ENCODE results near the gene SLC27A1.

SLC27A1 gene

GRCh38 chr19:17469092-17469480 is 1.2 kb upstream of the SLC27A1 start:
- H3K27ac ChIP-seq (ENCODE audit: low read length) = no peak overlapping the region
- H3K9me2 ChIP-seq (replicated peaks; ENCODE audit: insufficient read depth, low read length) = no peaks in the 10 kb centered on the region
- no peaks in the 10 kb centered on the region for H3K36me3 ChIP-seq (replicated peaks; ENCODE audit: insufficient read depth, low read length)
- peak overlapping the region; percentile 52; the same call in 1 of the 2 replicates for H2AFZ ChIP-seq (ENCODE audit: low read length)
- 0 out of 2 replicates have a peak, but pooled peaks cover 4% of the 10 kb centered on the region for H3K4me1 ChIP-seq (ENCODE audit: low read length)
- H3K27me3 ChIP-seq (replicated peaks; ENCODE audit: insufficient read depth, low read length) = peaks cover 40% of the 10 kb centered on the region
- peak overlapping the region; percentile 57 for H3K4me3 ChIP-seq (ENCODE audit: low read length)
- H4K20me1 ChIP-seq (ENCODE audit: insufficient read depth, low read length) = no peaks in the 10 kb centered on the region
- H3F3A ChIP-seq (ENCODE audit: insufficient read depth, low read length) = no peaks in the 10 kb centered on the region
- no peak for DNase-seq
- TF ChIP-seq EZH2phosphoT487 (IDR thresholded peaks at IDR 0.05; ENCODE audit: low read length) (no peak), EZH2 (optimal IDR thresholded peaks at IDR 0.05; ENCODE audit: low read depth, low read length) (no peak), CTCF (IDR thresholded peaks at IDR 0.05; ENCODE audit: low read length) (no peak)
- no peaks in the 10 kb centered on the region for H3K79me2 ChIP-seq (ENCODE audit: low read length)
- H3K9me3 ChIP-seq (replicated peaks; ENCODE audit: insufficient read depth, low read length) = no peaks in the 10 kb centered on the region
- no peak overlapping the region; the same call in 1 of the 2 replicates for H3K9ac ChIP-seq (ENCODE audit: low read length)
- peak overlapping the region; percentile 58 for H3K4me2 ChIP-seq (ENCODE audit: low read depth, low read length)

- no peak overlapping the region; the same call in 1 of the 2 replicates for H3K9ac ChIP-seq (ENCODE audit: low read length)
- H3K27ac ChIP-seq (ENCODE audit: low read length) = no peak overlapping the region
- peak; percentile 83 for DNase-seq
- H3K9me3 ChIP-seq (replicated peaks; ENCODE audit: insufficient read depth, low read length) = no peaks in the 10 kb centered on the region
- H3K79me2 ChIP-seq (ENCODE audit: low read length) = no peaks in the 10 kb centered on the region
- H3K4me2 ChIP-seq (ENCODE audit: low read depth, low read length) = peak overlapping the region; percentile 58
- H3K27me3 ChIP-seq (replicated peaks; ENCODE audit: insufficient read depth, low read length) = peaks cover 35% of the 10 kb centered on the region
- H3K4me1 ChIP-seq (ENCODE audit: low read length) = 0 out of 2 replicates have a peak, but pooled peaks cover 4% of the 10 kb centered on the region
- H3F3A ChIP-seq (ENCODE audit: insufficient read depth, low read length) = no peaks in the 10 kb centered on the region
- no peak for TF ChIP-seq CTCF (IDR thresholded peaks at IDR 0.05; ENCODE audit: low read length)
- no peak for TF ChIP-seq EZH2 (optimal IDR thresholded peaks at IDR 0.05; ENCODE audit: low read depth, low read length)
- no peak for TF ChIP-seq EZH2phosphoT487 (IDR thresholded peaks at IDR 0.05; ENCODE audit: low read length)
- H3K4me3 ChIP-seq (ENCODE audit: low read length) = peak overlapping the region; percentile 57
- no peaks in the 10 kb centered on the region for H3K9me2 ChIP-seq (replicated peaks; ENCODE audit: insufficient read depth, low read length)
- H4K20me1 ChIP-seq (ENCODE audit: insufficient read depth, low read length) = no peaks in the 10 kb centered on the region
- peak overlapping the region; percentile 52 for H2AFZ ChIP-seq (ENCODE audit: low read length)
- H3K36me3 ChIP-seq (replicated peaks; ENCODE audit: insufficient read depth, low read length) = no peaks in the 10 kb centered on the region
Measured at GRCh38 chr19:17469481-17470067, 750 bp upstream of the SLC27A1 start.

GRCh38 chr19:17471410-17472125 is 1.2 kb downstream of the SLC27A1 start:
- no peak overlapping the region for H3K4me3 ChIP-seq (ENCODE audit: low read length)
- TF ChIP-seq EZH2 (optimal IDR thresholded peaks at IDR 0.05; ENCODE audit: low read depth, low read length) (no peak), EZH2phosphoT487 (IDR thresholded peaks at IDR 0.05; ENCODE audit: low read length) (no peak), CTCF (IDR thresholded peaks at IDR 0.05; ENCODE audit: low read length) (no peak)

More at GRCh38 chr19:17471410-17472125, 1.2 kb downstream of the SLC27A1 start:
- no peaks in the 10 kb centered on the region for H3K9me2 ChIP-seq (replicated peaks; ENCODE audit: insufficient read depth, low read length)
- peaks cover 27% of the 10 kb centered on the region for H3K27me3 ChIP-seq (replicated peaks; ENCODE audit: insufficient read depth, low read length)
- no peaks in the 10 kb centered on the region for H3K36me3 ChIP-seq (replicated peaks; ENCODE audit: insufficient read depth, low read length)
- no peaks in the 10 kb centered on the region for H4K20me1 ChIP-seq (ENCODE audit: insufficient read depth, low read length)
- H3K9me3 ChIP-seq (replicated peaks; ENCODE audit: insufficient read depth, low read length) = no peaks in the 10 kb centered on the region
- H3K79me2 ChIP-seq (ENCODE audit: low read length) = no peaks in the 10 kb centered on the region
- H3F3A ChIP-seq (ENCODE audit: insufficient read depth, low read length) = no peaks in the 10 kb centered on the region
- 0 out of 2 replicates have a peak, but pooled peaks cover 4% of the 10 kb centered on the region for H3K4me1 ChIP-seq (ENCODE audit: low read length)
- no peak overlapping the region for H3K4me2 ChIP-seq (ENCODE audit: low read depth, low read length)
- no peak overlapping the region for H2AFZ ChIP-seq (ENCODE audit: low read length)
- no peak overlapping the region for H3K27ac ChIP-seq (ENCODE audit: low read length)
- no peak for DNase-seq
- no peak overlapping the region for H3K9ac ChIP-seq (ENCODE audit: low read length)

Data from MM.1S (cell line).